HEK293 (cell line): ENCODE measurements around the gene TAF15.
A peak's percentile ranks its signal among the peaks of the same experiment; 100 is the strongest.

ENCODE experiments used
- CTCF ChIA-PET: fragments of 350-600 bp; formaldehyde crosslinking; extraction: SDS; loops from one replicate; lab custom pipeline; 2021; ENCODE audit warnings: antibody characterized with exemption; lab: Yijun Ruan, JAX
- POLR2A ChIA-PET: fragments of 300-600 bp; formaldehyde crosslinking; extraction: SDS; loops from one replicate; lab custom pipeline; 2020; ENCODE audit warnings: antibody characterized with exemption, inconsistent platforms; lab: Yijun Ruan, JAX
- H3K27ac ChIP-seq: fragments of 200-500 bp; sonication (Bioruptor generic); 2 replicates; pipeline ENCODE4 v1.5.1; 2014; ENCODE audit warnings: low read depth, low read length, control low read depth, inconsistent platforms; ENCODE audit errors: extremely low read depth
- H3K36me3 ChIP-seq, 2 experiments: fragments of 200-500 bp in 1 of 2; sonication (Bioruptor generic) in 1 of 2; 1 replicate in 1 of 2; 2 replicates in 1 of 2; pipeline ENCODE4 v1.5.1; 2014 to 2017; ENCODE audit warnings: inconsistent platforms in 2 of 2, low read length in 2 of 2; ENCODE audit not compliant: control insufficient read depth in 2 of 2, insufficient read depth in 1 of 2
- H3K4me1 ChIP-seq: fragments of 200-500 bp; sonication (Bioruptor generic); 2 replicates; pipeline ENCODE4 v1.5.1; 2014; ENCODE audit warnings: mild to moderate bottlenecking, low read length, inconsistent platforms; ENCODE audit not compliant: control insufficient read depth, insufficient read depth
- H3K4me3 ChIP-seq: 2 replicates; pipeline ENCODE4 v1.5.1; 2011; ENCODE audit warnings: low read depth, mild to moderate bottlenecking, control low read depth, low read length, moderate library complexity
- H3K9me3 ChIP-seq: fragments of 200-500 bp; sonication (Bioruptor generic); 2 replicates; pipeline ENCODE4 v1.5.1; 2014; ENCODE audit warnings: low read depth, low read length, inconsistent platforms; ENCODE audit not compliant: control insufficient read depth, insufficient read depth
- BCL11B ChIP-seq: fragments of 450-650 bp; formaldehyde crosslinking; IDR thresholded peaks from 2 replicates; pipeline ENCODE4 v1.5.1; 2016; ENCODE audit warnings: low read depth, missing biosample characterization, missing genetic modification characterization
- FEZF1 ChIP-seq: fragments of 450-650 bp; formaldehyde crosslinking; IDR thresholded peaks from 2 replicates; pipeline ENCODE4 v1.5.1; 2016; ENCODE audit warnings: missing biosample characterization, missing genetic modification characterization
- KLF10 ChIP-seq: fragments of 450-650 bp; IDR thresholded peaks from 2 replicates; pipeline ENCODE4 v1.5.1; 2018; ENCODE audit warnings: missing biosample characterization, mild to moderate bottlenecking, missing genetic modification characterization
- KLF9 ChIP-seq: fragments of 450-650 bp; formaldehyde crosslinking; IDR thresholded peaks from 2 replicates; pipeline ENCODE4 v1.5.1; 2016; ENCODE audit warnings: missing biosample characterization, missing genetic modification characterization, low read depth
- MYNN ChIP-seq: fragments of 450-650 bp; formaldehyde crosslinking; IDR thresholded peaks from 2 replicates; pipeline ENCODE4 v1.5.1; 2016; ENCODE audit warnings: missing biosample characterization, missing genetic modification characterization, borderline replicate concordance
- PATZ1 ChIP-seq: fragments of 450-650 bp; formaldehyde crosslinking; IDR thresholded peaks from 2 replicates; pipeline ENCODE4 v1.5.1; 2016; ENCODE audit warnings: missing biosample characterization, missing genetic modification characterization
- ZBTB8A ChIP-seq: fragments of 450-650 bp; formaldehyde crosslinking; IDR thresholded peaks from 2 replicates; pipeline ENCODE4 v1.5.1; 2016; ENCODE audit warnings: missing biosample characterization, missing genetic modification characterization
- ZNF155 ChIP-seq: fragments of 450-650 bp; formaldehyde crosslinking; IDR thresholded peaks from 2 replicates; pipeline ENCODE4 v1.5.1; 2016; ENCODE audit warnings: missing biosample characterization, missing genetic modification characterization
- ZNF239 ChIP-seq: fragments of 450-650 bp; formaldehyde crosslinking; IDR thresholded peaks from 2 replicates; pipeline ENCODE4 v1.5.1; 2016; ENCODE audit warnings: missing biosample characterization, missing genetic modification characterization
- ZNF248 ChIP-seq: fragments of 450-650 bp; formaldehyde crosslinking; IDR thresholded peaks from 2 replicates; pipeline ENCODE4 v1.5.1; 2017; ENCODE audit warnings: missing biosample characterization, missing genetic modification characterization
- ZNF350 ChIP-seq: fragments of 450-650 bp; formaldehyde crosslinking; IDR thresholded peaks from 2 replicates; pipeline ENCODE4 v1.5.0; 2017; ENCODE audit warnings: missing biosample characterization, mild to moderate bottlenecking, missing genetic modification characterization
- ZNF488 ChIP-seq: fragments of 450-650 bp; formaldehyde crosslinking; IDR thresholded peaks from 2 replicates; pipeline ENCODE4 v1.5.1; 2016; ENCODE audit warnings: missing biosample characterization, missing genetic modification characterization
- ZNF510 ChIP-seq: fragments of 450-650 bp; formaldehyde crosslinking; IDR thresholded peaks from 2 replicates; pipeline ENCODE4 v1.5.1; 2018; ENCODE audit warnings: mild to moderate bottlenecking, missing genetic modification characterization, missing biosample characterization; ENCODE audit not compliant: insufficient replicate concordance
- ZNF530 ChIP-seq: fragments of 450-650 bp; formaldehyde crosslinking; IDR thresholded peaks from 2 replicates; pipeline ENCODE4 v1.5.1; 2016; ENCODE audit warnings: low read depth, missing biosample characterization, missing genetic modification characterization
- ZNF560 ChIP-seq: fragments of 450-650 bp; formaldehyde crosslinking; IDR thresholded peaks from 2 replicates; pipeline ENCODE4 v1.5.1; 2017; ENCODE audit warnings: missing biosample characterization, missing genetic modification characterization, borderline replicate concordance
- ZNF654 ChIP-seq: fragments of 450-650 bp; formaldehyde crosslinking; IDR thresholded peaks from 2 replicates; pipeline ENCODE4 v1.5.1; 2016; ENCODE audit warnings: low read depth, missing biosample characterization, missing genetic modification characterization
- ZNF677 ChIP-seq: fragments of 450-650 bp; IDR thresholded peaks from 2 replicates; pipeline ENCODE4 v1.5.0; 2018; ENCODE audit warnings: missing biosample characterization, mild to moderate bottlenecking, missing genetic modification characterization, moderate library complexity
- TF ChIP-seq, protein P1 (sequence below): fragments of 450-650 bp; formaldehyde crosslinking; IDR thresholded peaks from 2 replicates; pipeline ENCODE4 v1.5.1; 2016; ENCODE audit warnings: missing biosample characterization, missing genetic modification characterization
- TF ChIP-seq, protein P2 (sequence below): fragments of 450-650 bp; IDR thresholded peaks from 2 replicates; pipeline ENCODE4 v1.5.1; 2018; ENCODE audit warnings: missing biosample characterization, mild to moderate bottlenecking, missing genetic modification characterization
- TF ChIP-seq, protein P3 (sequence below): fragments of 450-650 bp; formaldehyde crosslinking; IDR thresholded peaks from 2 replicates; pipeline ENCODE4 v1.5.1; 2016; ENCODE audit warnings: missing biosample characterization, missing genetic modification characterization
- TF ChIP-seq, protein P4 (sequence below): fragments of 450-650 bp; formaldehyde crosslinking; IDR thresholded peaks from 2 replicates; pipeline ENCODE4 v1.5.1; 2016; ENCODE audit warnings: missing biosample characterization, missing genetic modification characterization, borderline replicate concordance

TAF15 gene

DNA sequence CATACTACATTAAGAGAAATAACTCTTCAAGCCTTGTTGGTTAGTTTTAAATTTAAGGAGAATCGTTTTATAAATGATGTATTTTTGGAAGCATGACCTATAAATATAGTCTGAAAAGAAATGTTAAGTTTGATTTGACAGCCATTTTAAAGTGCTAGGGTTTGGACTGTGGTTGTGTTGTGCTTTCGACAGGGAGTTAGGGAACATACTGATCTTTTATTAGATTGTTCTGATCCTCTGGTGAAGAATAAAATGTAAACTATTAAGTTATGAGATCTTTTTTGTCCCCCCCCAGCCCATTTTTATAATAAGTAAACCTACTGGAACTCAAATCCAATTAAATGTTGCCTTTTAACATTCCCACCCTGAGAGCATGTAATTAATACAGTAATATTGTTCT, 12.0 kb downstream of the TAF15 start:
- no peaks in the 10 kb centered on the region for H3K9me3 ChIP-seq
- TF ChIP-seq ZNF350 (tag by site-specific recombination): no peak
- no peak for TF ChIP-seq ZNF248
- no peak for TF ChIP-seq ZNF530 (tag by site-specific recombination)
- no peak for TF ChIP-seq ZNF560
- TF ChIP-seq BCL11B: no peak
- no peak for TF ChIP-seq ZNF677 (tag by site-specific recombination)
- no peak for TF ChIP-seq ZNF488 (tag by site-specific recombination)
- TF ChIP-seq, protein P1, sequence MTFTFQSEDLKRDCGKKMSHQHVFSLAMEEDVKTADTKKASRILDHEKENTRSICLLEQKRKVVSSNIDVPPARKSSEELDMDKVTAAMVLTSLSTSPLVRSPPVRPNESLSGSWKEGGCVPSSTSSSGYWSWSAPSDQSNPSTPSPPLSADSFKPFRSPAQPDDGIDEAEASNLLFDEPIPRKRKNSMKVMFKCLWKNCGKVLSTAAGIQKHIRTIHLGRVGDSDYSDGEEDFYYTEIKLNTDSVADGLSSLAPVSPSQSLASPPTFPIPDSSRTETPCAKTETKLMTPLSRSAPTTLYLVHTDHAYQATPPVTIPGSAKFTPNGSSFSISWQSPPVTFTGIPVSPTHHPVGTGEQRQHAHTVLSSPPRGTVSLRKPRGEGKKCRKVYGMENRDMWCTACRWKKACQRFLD: no peak
- TF ChIP-seq, protein P2, sequence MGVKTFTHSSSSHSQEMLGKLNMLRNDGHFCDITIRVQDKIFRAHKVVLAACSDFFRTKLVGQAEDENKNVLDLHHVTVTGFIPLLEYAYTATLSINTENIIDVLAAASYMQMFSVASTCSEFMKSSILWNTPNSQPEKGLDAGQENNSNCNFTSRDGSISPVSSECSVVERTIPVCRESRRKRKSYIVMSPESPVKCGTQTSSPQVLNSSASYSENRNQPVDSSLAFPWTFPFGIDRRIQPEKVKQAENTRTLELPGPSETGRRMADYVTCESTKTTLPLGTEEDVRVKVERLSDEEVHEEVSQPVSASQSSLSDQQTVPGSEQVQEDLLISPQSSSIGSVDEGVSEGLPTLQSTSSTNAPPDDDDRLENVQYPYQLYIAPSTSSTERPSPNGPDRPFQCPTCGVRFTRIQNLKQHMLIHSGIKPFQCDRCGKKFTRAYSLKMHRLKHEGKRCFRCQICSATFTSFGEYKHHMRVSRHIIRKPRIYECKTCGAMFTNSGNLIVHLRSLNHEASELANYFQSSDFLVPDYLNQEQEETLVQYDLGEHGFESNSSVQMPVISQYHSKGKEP (tag by site-specific recombination): no peak
- no peak for TF ChIP-seq FEZF1 (tag by site-specific recombination)
- TF ChIP-seq ZNF510: no peak
- no peak for TF ChIP-seq ZNF239
- no peak for TF ChIP-seq ZBTB8A (tag by site-specific recombination)
- no peak for TF ChIP-seq MYNN (tag by site-specific recombination)
- no peak for TF ChIP-seq KLF9 (tag by site-specific recombination)
- TF ChIP-seq ZNF155 (tag by site-specific recombination): no peak
- TF ChIP-seq, protein P3, sequence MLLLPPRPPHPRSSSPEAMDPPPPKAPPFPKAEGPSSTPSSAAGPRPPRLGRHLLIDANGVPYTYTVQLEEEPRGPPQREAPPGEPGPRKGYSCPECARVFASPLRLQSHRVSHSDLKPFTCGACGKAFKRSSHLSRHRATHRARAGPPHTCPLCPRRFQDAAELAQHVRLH (tag by site-specific recombination): no peak
- no peak for TF ChIP-seq KLF10 (tag by site-specific recombination)
- no peak for TF ChIP-seq PATZ1 (tag by site-specific recombination)
- peaks cover 95 to 96% of the 10 kb centered on the region in 2 experiments for H3K36me3 ChIP-seq
- no peaks in the 10 kb centered on the region for H3K4me1 ChIP-seq
- H3K27ac ChIP-seq: no peak overlapping the region
- no peak overlapping the region for H3K4me3 ChIP-seq
- ChIA-PET POLR2A (no interaction called here), CTCF (interaction anchor here (0.7 to 1.1 kb wide), 2 partner anchors 167 to 1249 kb away, joined by 3 to 4 read pairs; no protein-coding TSS in a partner anchor)

- no peaks in the 10 kb centered on the region for H3K9me3 ChIP-seq
- TF ChIP-seq, protein P4, sequence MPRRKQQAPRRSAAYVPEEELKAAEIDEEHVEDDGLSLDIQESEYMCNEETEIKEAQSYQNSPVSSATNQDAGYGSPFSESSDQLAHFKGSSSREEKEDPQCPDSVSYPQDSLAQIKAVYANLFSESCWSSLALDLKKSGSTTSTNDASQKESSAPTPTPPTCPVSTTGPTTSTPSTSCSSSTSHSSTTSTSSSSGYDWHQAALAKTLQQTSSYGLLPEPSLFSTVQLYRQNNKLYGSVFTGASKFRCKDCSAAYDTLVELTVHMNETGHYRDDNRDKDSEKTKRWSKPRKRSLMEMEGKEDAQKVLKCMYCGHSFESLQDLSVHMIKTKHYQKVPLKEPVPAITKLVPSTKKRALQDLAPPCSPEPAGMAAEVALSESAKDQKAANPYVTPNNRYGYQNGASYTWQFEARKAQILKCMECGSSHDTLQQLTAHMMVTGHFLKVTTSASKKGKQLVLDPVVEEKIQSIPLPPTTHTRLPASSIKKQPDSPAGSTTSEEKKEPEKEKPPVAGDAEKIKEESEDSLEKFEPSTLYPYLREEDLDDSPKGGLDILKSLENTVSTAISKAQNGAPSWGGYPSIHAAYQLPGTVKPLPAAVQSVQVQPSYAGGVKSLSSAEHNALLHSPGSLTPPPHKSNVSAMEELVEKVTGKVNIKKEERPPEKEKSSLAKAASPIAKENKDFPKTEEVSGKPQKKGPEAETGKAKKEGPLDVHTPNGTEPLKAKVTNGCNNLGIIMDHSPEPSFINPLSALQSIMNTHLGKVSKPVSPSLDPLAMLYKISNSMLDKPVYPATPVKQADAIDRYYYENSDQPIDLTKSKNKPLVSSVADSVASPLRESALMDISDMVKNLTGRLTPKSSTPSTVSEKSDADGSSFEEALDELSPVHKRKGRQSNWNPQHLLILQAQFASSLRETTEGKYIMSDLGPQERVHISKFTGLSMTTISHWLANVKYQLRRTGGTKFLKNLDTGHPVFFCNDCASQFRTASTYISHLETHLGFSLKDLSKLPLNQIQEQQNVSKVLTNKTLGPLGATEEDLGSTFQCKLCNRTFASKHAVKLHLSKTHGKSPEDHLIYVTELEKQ: no peak
- 0 out of 2 replicates have a peak, but pooled peaks have one; percentile 2 for TF ChIP-seq ZNF654 (tag by site-specific recombination)
- TF ChIP-seq, all 188 proteins: peak for 1
- ChIA-PET CTCF (no interaction called here), POLR2A (interaction anchor here (0.6 kb wide), 1 partner anchor 8 kb away, joined by 3 read pairs; no protein-coding TSS in a partner anchor)
- H3K4me1 ChIP-seq: no peaks in the 10 kb centered on the region
- no peak overlapping the region for H3K4me3 ChIP-seq
- peaks cover 93 to 95% of the 10 kb centered on the region in 2 experiments for H3K36me3 ChIP-seq
- H3K27ac ChIP-seq: no peak overlapping the region
Measured at GRCh38 chr17:35825206-35825605, 15.9 kb downstream of the TAF15 start.
